Mammary epithelial cell (primary cell): ENCODE data around the gene DRGX.

Experiments used
- EZH2 ChIP-seq: IDR thresholded peaks from 2 replicates; pipeline ENCODE4 v1.6.1; 2012; ENCODE audit warnings: low read length, inconsistent platforms, borderline replicate concordance
- TF ChIP-seq, protein P1 (sequence below), 2 donors: IDR thresholded peaks in 1 of 2; conservative IDR thresholded peaks in 1 of 2; 2 replicates each; pipeline ENCODE4 v1.5.1; 2011 to 2012; ENCODE audit warnings: inconsistent platforms in 2 of 2, low read length in 2 of 2, mild to moderate bottlenecking in 2 of 2, control low read depth in 1 of 2, low read depth in 1 of 2; ENCODE audit not compliant: insufficient read depth in 1 of 2; ENCODE audit errors: extremely low read depth in 1 of 2

DNA sequence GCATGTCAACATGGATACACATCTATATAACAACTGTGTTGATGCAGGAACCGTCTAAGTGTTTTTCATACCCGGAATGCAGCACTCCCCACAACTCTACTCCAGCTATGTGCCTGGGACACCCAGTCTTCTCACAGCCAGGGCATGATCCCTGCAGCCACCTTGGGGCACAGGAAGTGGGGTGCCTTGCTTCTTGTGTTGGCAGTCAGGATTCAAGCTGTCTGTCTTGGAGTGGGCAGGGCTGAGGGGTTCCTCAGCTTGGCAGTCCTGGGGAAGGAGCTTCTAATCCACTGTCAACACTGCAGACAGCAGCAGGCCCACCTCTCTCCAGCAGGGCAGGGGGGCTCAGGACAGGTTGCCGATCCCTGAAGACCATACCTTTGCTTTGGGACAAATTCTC lies 41.3 kb downstream of the DRGX start:
- TF ChIP-seq, protein P1, sequence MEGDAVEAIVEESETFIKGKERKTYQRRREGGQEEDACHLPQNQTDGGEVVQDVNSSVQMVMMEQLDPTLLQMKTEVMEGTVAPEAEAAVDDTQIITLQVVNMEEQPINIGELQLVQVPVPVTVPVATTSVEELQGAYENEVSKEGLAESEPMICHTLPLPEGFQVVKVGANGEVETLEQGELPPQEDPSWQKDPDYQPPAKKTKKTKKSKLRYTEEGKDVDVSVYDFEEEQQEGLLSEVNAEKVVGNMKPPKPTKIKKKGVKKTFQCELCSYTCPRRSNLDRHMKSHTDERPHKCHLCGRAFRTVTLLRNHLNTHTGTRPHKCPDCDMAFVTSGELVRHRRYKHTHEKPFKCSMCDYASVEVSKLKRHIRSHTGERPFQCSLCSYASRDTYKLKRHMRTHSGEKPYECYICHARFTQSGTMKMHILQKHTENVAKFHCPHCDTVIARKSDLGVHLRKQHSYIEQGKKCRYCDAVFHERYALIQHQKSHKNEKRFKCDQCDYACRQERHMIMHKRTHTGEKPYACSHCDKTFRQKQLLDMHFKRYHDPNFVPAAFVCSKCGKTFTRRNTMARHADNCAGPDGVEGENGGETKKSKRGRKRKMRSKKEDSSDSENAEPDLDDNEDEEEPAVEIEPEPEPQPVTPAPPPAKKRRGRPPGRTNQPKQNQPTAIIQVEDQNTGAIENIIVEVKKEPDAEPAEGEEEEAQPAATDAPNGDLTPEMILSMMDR (conservative IDR thresholded peaks at IDR 0.05 in 1 of 2, IDR thresholded peaks at IDR 0.05 in 1 of 2; ENCODE audit: extremely low read depth in 1 of 2, insufficient read depth in 1 of 2, low read depth in 1 of 2, low read length in 2 of 2) = no peak
- TF ChIP-seq EZH2 = no peak
